ENCODE measurements around the gene DYRK2.

The DYRK2 gene

GRCh38 chr12:67649570-67650387, 1.2 kb downstream of the DYRK2 start:
- Histone ChIP-seq H3K9me3 (replicated peaks in 1 of 11) (no peaks in the 10 kb centered on the region), H3K4me2 (peak overlapping the region; percentile 84 to 98 (median 95)), H3K4me3 (peak overlapping the region; percentile 93 to 100 (median 99)), H3K27ac (peak overlapping the region; percentile 93 to 99 (median 97)), H3K4me1 (peaks cover 24 to 33% (median 28%) of the 10 kb centered on the region in 10 experiments), H3K36me3 (peaks cover 15 to 32% (median 24%) of the 10 kb centered on the region in 11 experiments; a peak in 21 of 22 replicates), H3K27me3 (no peaks in the 10 kb centered on the region), H4K20me1 (peaks cover 36 to 50% (median 47%) of the 10 kb centered on the region in 11 experiments; a peak in 21 of 22 replicates), H3K9ac (peak overlapping the region; percentile 96 to 100 (median 99))
- no peak for TF ChIP-seq Cebpa-rat (IDR thresholded peaks at IDR 0.05)

- Histone ChIP-seq H3K36me3 (peaks cover 16 to 40% (median 32%) of the 10 kb centered on the region in 11 experiments; a peak in 21 of 22 replicates), H3K4me1 (peaks cover 24 to 33% (median 28%) of the 10 kb centered on the region in 10 experiments), H3K27me3 (no peaks in the 10 kb centered on the region), H4K20me1 (peaks cover 42 to 58% (median 54%) of the 10 kb centered on the region in 11 experiments; a peak in 21 of 22 replicates), H3K27ac (peak overlapping the region; percentile 93 to 99 (median 97); a peak in 21 of 22 replicates), H3K9me3 (replicated peaks in 1 of 11) (no peaks in the 10 kb centered on the region), H3K4me2 (peak overlapping the region; percentile 84 to 98 (median 95)), H3K9ac (peak overlapping the region; percentile 96 to 100 (median 99); a peak in 21 of 22 replicates), H3K4me3 (peak overlapping the region; percentile 93 to 100 (median 99))
- TF ChIP-seq Cebpa-rat (IDR thresholded peaks at IDR 0.05): no peak
Observed at GRCh38 chr12:67650388-67651131, 2.0 kb downstream of the DYRK2 start.

GRCh38 chr12:67651132-67651695, 2.7 kb downstream of the DYRK2 start:
- H3K27me3 ChIP-seq: no peaks in the 10 kb centered on the region
- peak overlapping the region; percentile 93 to 100 (median 99); a peak in 18 of 20 replicates for H3K4me3 ChIP-seq
- peak overlapping the region; percentile 84 to 98 (median 95) for H3K4me2 ChIP-seq
- H3K9ac ChIP-seq: peak overlapping the region; percentile 96 to 100 (median 99); a peak in 17 of 22 replicates
- H4K20me1 ChIP-seq: peaks cover 48 to 64% (median 61%) of the 10 kb centered on the region in 11 experiments; a peak in 21 of 22 replicates
- no peak for TF ChIP-seq Cebpa-rat (IDR thresholded peaks at IDR 0.05)
- peaks cover 24 to 33% (median 28%) of the 10 kb centered on the region in 10 experiments for H3K4me1 ChIP-seq
- no peaks in the 10 kb centered on the region for H3K9me3 ChIP-seq (replicated peaks in 1 of 11)
- H3K36me3 ChIP-seq: peaks cover 16 to 47% (median 39%) of the 10 kb centered on the region in 11 experiments; a peak in 21 of 22 replicates
- peak overlapping the region in 8 of 11 experiments; percentile 96 to 99 (median 99); a peak in 13 of 22 replicates for H3K27ac ChIP-seq

GRCh38 chr12:67655829-67656228, 7.3 kb downstream of the DYRK2 start:
- H3K27me3 ChIP-seq: no peaks in the 10 kb centered on the region

GRCh38 chr12:67656251-67656650, 7.7 kb downstream of the DYRK2 start:
- no peaks in the 10 kb centered on the region for H3K9me3 ChIP-seq (replicated peaks in 1 of 11)
- H3K27me3 ChIP-seq: no peaks in the 10 kb centered on the region
- no peak overlapping the region for H3K4me2 ChIP-seq
- no peak overlapping the region for H3K9ac ChIP-seq
- H3K4me3 ChIP-seq: no peak overlapping the region
- no peak overlapping the region for H3K27ac ChIP-seq
- H4K20me1 ChIP-seq: peaks cover 66 to 100% (median 99%) of the 10 kb centered on the region in 11 experiments
- TF ChIP-seq Cebpa-rat (IDR thresholded peaks at IDR 0.05): no peak
- peaks cover 7 to 31% (median 23%) of the 10 kb centered on the region in 10 experiments for H3K4me1 ChIP-seq
- H3K36me3 ChIP-seq: peaks cover 47 to 97% (median 89%) of the 10 kb centered on the region in 11 experiments

More at GRCh38 chr12:67655829-67656228, 7.3 kb downstream of the DYRK2 start:
- H3K4me2 ChIP-seq: no peak overlapping the region
- no peak for TF ChIP-seq Cebpa-rat (IDR thresholded peaks at IDR 0.05)
- peaks cover 47 to 93% (median 84%) of the 10 kb centered on the region in 11 experiments for H3K36me3 ChIP-seq
- no peak overlapping the region for H3K4me3 ChIP-seq
- no peak overlapping the region for H3K9ac ChIP-seq
- no peak overlapping the region for H3K27ac ChIP-seq
- peaks cover 11 to 34% (median 24%) of the 10 kb centered on the region in 10 experiments for H3K4me1 ChIP-seq
- no peaks in the 10 kb centered on the region for H3K9me3 ChIP-seq (replicated peaks in 1 of 11)
- H4K20me1 ChIP-seq: peaks cover 70 to 100% (median 100%) of the 10 kb centered on the region in 11 experiments

- H3K9me3 ChIP-seq (replicated peaks in 1 of 11): no peaks in the 10 kb centered on the region
- no peak overlapping the region for H3K4me3 ChIP-seq
- peaks cover 44 to 100% (median 97%) of the 10 kb centered on the region in 11 experiments for H3K36me3 ChIP-seq
- H4K20me1 ChIP-seq: peaks cover 53 to 100% (median 99%) of the 10 kb centered on the region in 11 experiments
- no peak for TF ChIP-seq Cebpa-rat (IDR thresholded peaks at IDR 0.05)
- peak overlapping the region in 5 of 11 experiments; percentile 6 to 60 (median 42); a peak in 7 of 22 replicates for H3K4me2 ChIP-seq
- H3K27me3 ChIP-seq: no peaks in the 10 kb centered on the region
- H3K9ac ChIP-seq: peak overlapping the region in 1 of 11 experiments; percentile 46; a peak in 1 of 22 replicates
- peaks cover 0 to 25% (median 17%) of the 10 kb centered on the region in 10 experiments; a peak in 12 of 20 replicates for H3K4me1 ChIP-seq
- H3K27ac ChIP-seq: no peak overlapping the region
Observed at GRCh38 chr12:67658486-67658885, 9.9 kb downstream of the DYRK2 start.

- H3K4me1 ChIP-seq: peaks cover 0 to 25% (median 17%) of the 10 kb centered on the region in 10 experiments; a peak in 12 of 20 replicates
- H3K9ac ChIP-seq: peak overlapping the region in 2 of 11 experiments; percentile 17 to 46; a peak in 2 of 22 replicates
- no peaks in the 10 kb centered on the region for H3K27me3 ChIP-seq
- H3K4me3 ChIP-seq: no peak overlapping the region
- H3K4me2 ChIP-seq: peak overlapping the region in 5 of 11 experiments; percentile 31 to 60 (median 42); a peak in 9 of 22 replicates
- no peaks in the 10 kb centered on the region for H3K9me3 ChIP-seq (replicated peaks in 1 of 11)
- no peak overlapping the region for H3K27ac ChIP-seq
- no peak for TF ChIP-seq Cebpa-rat (IDR thresholded peaks at IDR 0.05)
- H3K36me3 ChIP-seq: peaks cover 37 to 100% (median 89%) of the 10 kb centered on the region in 11 experiments
- H4K20me1 ChIP-seq: peaks cover 47 to 100% (median 99%) of the 10 kb centered on the region in 11 experiments
Observed at GRCh38 chr12:67659292-67659691, 10.7 kb downstream of the DYRK2 start.
